Measurements from ENCODE around the gene ZNF575. TPM values are rescaled to one million over a fixed set of nuclear protein-coding genes. Genes with fewer than 3 reads are reported as not detected.

The ZNF575 gene
- total RNA-seq, 1 experiment from 2014 or later, result 0.13 TPM

DNA sequence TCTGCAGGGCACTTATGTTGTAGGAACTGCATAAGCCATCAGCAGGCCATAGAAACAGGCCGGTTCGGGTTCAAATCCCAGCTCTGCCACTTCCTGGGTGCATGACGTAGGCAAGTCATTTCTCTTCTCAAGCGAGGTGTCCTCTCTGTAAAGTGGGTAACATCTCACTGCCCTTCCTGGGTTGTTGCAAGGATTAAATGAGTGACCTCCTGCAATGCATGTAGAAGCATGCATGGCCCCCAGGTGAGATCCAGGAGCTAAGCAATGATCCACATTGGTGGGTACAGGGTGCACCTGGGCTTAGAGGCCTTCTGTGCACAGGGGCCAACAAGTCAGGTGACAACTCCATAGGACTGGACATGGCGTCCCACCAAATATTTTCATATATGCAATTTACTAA, 42.2 kb upstream of the ZNF575 start:
- DNase-seq (ENCODE audit: low spot score) (no peak), ATAC-seq (no peak)
- no peaks in the 10 kb centered on the region for H3K9me3 Mint-ChIP-seq
- H3K4me1 Mint-ChIP-seq, result no peaks in the 10 kb centered on the region
- ChIA-PET POLR2A (interaction anchor here (0.6 kb wide), 1 partner anchor 84 kb away, joined by 4 read pairs; no protein-coding TSS in a partner anchor), CTCF (interaction anchor here (1.9 to 2.1 kb wide), 2 partner anchors 11 to 13 kb away, joined by 5 to 8 read pairs; no protein-coding TSS in a partner anchor)
- TF ChIP-seq JUN (CRISPR knock-in tag; IDR thresholded peaks at IDR 0.05) (no peak), ZNF232 (CRISPR knock-in tag; IDR thresholded peaks at IDR 0.05) (no peak), AR (CRISPR knock-in tag; IDR thresholded peaks at IDR 0.05) (no peak), GABPB1 (CRISPR knock-in tag; IDR thresholded peaks at IDR 0.05) (no peak), NFYB (CRISPR knock-in tag; conservative IDR thresholded peaks at IDR 0.05; ENCODE audit: low read depth) (no peak), PRRX2 (CRISPR knock-in tag; IDR thresholded peaks at IDR 0.05) (no peak), ZNF532 (CRISPR knock-in tag; IDR thresholded peaks at IDR 0.05; ENCODE audit: borderline replicate concordance) (no peak), ETV6 (CRISPR knock-in tag; IDR thresholded peaks at IDR 0.05) (no peak), MYBL2 (CRISPR knock-in tag; IDR thresholded peaks at IDR 0.05) (no peak), IRF1 (CRISPR knock-in tag; IDR thresholded peaks at IDR 0.05) (no peak)
- TF ChIP-seq, protein P1, sequence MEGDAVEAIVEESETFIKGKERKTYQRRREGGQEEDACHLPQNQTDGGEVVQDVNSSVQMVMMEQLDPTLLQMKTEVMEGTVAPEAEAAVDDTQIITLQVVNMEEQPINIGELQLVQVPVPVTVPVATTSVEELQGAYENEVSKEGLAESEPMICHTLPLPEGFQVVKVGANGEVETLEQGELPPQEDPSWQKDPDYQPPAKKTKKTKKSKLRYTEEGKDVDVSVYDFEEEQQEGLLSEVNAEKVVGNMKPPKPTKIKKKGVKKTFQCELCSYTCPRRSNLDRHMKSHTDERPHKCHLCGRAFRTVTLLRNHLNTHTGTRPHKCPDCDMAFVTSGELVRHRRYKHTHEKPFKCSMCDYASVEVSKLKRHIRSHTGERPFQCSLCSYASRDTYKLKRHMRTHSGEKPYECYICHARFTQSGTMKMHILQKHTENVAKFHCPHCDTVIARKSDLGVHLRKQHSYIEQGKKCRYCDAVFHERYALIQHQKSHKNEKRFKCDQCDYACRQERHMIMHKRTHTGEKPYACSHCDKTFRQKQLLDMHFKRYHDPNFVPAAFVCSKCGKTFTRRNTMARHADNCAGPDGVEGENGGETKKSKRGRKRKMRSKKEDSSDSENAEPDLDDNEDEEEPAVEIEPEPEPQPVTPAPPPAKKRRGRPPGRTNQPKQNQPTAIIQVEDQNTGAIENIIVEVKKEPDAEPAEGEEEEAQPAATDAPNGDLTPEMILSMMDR (IDR thresholded peaks at IDR 0.05), result no peak
- no peaks in the 10 kb centered on the region for H3K36me3 Mint-ChIP-seq
- H3K27ac Mint-ChIP-seq, result no peak overlapping the region
- H3K4me3 Mint-ChIP-seq, result no peak overlapping the region
- H3K27me3 Mint-ChIP-seq (ENCODE audit: low read depth), result no peaks in the 10 kb centered on the region; the same call in 1 of the 2 replicates

DNA sequence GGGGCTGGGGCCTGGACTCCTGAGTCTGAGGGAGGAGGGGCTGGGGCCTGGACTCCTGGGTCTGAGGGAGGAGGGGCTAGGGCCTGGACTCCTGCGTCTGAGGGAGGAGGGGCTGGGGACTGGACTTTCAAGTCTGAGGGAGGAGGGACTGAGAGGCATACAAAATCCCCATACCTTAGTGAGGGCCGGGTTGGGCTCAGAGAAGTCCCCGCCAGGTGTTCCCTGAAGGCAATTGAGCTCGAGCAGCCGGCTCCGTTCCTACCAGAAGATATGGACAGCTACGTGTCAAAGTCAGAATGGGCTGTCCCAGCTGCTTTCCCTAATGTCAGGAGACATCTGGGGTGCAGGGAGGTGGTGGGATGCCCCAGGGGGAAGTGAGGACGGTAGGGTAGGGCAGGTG, 37.9 kb upstream of the ZNF575 start:
- H3K27ac Mint-ChIP-seq, result no peak overlapping the region
- H3K36me3 Mint-ChIP-seq, result peaks cover 4% of the 10 kb centered on the region; the same call in 1 of the 2 replicates
- ATAC-seq, result no peak
- no peaks in the 10 kb centered on the region; the same call in 1 of the 2 replicates for H3K27me3 Mint-ChIP-seq (ENCODE audit: low read depth)
- H3K4me3 Mint-ChIP-seq, result no peak overlapping the region
- H3K4me1 Mint-ChIP-seq, result no peaks in the 10 kb centered on the region
- TF ChIP-seq TEAD1 (CRISPR knock-in tag; IDR thresholded peaks at IDR 0.05) (no peak), ZNF396 (CRISPR knock-in tag; IDR thresholded peaks at IDR 0.05; ENCODE audit: borderline replicate concordance) (no peak), ERG (CRISPR knock-in tag; IDR thresholded peaks at IDR 0.05) (no peak), NFE2L1 (CRISPR knock-in tag; IDR thresholded peaks at IDR 0.05) (no peak), HMGA2 (CRISPR knock-in tag; IDR thresholded peaks at IDR 0.05) (no peak), SMAD3 (CRISPR knock-in tag; IDR thresholded peaks at IDR 0.05; ENCODE audit: borderline replicate concordance) (no peak), SMAD4 (CRISPR knock-in tag; IDR thresholded peaks at IDR 0.05) (no peak)
- TF ChIP-seq, protein P2, sequence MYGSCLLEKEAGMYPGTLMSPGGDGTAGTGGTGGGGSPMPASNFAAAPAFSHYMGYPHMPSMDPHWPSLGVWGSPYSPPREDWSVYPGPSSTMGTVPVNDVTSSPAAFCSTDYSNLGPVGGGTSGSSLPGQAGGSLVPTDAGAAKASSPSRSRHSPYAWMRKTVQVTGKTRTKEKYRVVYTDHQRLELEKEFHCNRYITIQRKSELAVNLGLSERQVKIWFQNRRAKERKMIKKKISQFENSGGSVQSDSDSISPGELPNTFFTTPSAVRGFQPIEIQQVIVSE (CRISPR knock-in tag; IDR thresholded peaks at IDR 0.05; ENCODE audit: borderline replicate concordance), result no peak
- ChIA-PET POLR2A (no interaction called here), CTCF (interaction anchor here (0.5 to 1.6 kb wide), 4 partner anchors 9 to 942 kb away, joined by 4 to 13 read pairs (median 6); no protein-coding TSS in a partner anchor)
- no peak for DNase-seq (ENCODE audit: low spot score)
- no peaks in the 10 kb centered on the region for H3K9me3 Mint-ChIP-seq

Measured in WTC11 (cell line).